Subcutaneous abdominal adipose tissue (tissue), 5 donors: ENCODE measurements around the gene LPAR5.

Experiments
- H3K27ac ChIP-seq: one replicate; pipeline ENCODE4 v1.7.0; 2013; ENCODE audit warnings: low read depth, mild to moderate bottlenecking, inconsistent platforms, low read length, moderate library complexity
- H3K27me3 ChIP-seq, 5 donors: one replicate each; pipeline ENCODE4 v1.7.0; 2013; ENCODE audit warnings: low read length in 5 of 5, inconsistent platforms in 1 of 5; ENCODE audit not compliant: control insufficient read depth in 5 of 5, insufficient read depth in 4 of 5
- H3K36me3 ChIP-seq, 5 donors: one replicate each; pipeline ENCODE4 v1.7.0; 2013; ENCODE audit warnings: low read length in 5 of 5; ENCODE audit not compliant: control insufficient read depth in 5 of 5, insufficient read depth in 5 of 5
- H3K4me1 ChIP-seq, 5 donors: one replicate each; pipeline ENCODE4 v1.7.0; 2013; ENCODE audit warnings: low read length in 5 of 5, mild to moderate bottlenecking in 3 of 5, moderate library complexity in 1 of 5; ENCODE audit not compliant: control insufficient read depth in 5 of 5, insufficient read depth in 5 of 5
- H3K4me3 ChIP-seq, 5 donors: one replicate each; pipeline ENCODE4 v1.7.0; 2013; ENCODE audit warnings: low read length in 5 of 5, low read depth in 1 of 5
- H3K9ac ChIP-seq, 5 donors: one replicate each; pipeline ENCODE4 v1.7.0; 2013; ENCODE audit warnings: low read length in 5 of 5, mild to moderate bottlenecking in 4 of 5, moderate library complexity in 3 of 5
- H3K9me3 ChIP-seq, 5 donors: one replicate each; pipeline ENCODE4 v1.7.0; 2013; ENCODE audit warnings: low read length in 5 of 5; ENCODE audit not compliant: control insufficient read depth in 5 of 5
- donor health status: healthy.
- donor health status: healthy.
- donor health status: healthy.
- donor health status: healthy.
- donor health status: healthy.

Gene LPAR5

DNA sequence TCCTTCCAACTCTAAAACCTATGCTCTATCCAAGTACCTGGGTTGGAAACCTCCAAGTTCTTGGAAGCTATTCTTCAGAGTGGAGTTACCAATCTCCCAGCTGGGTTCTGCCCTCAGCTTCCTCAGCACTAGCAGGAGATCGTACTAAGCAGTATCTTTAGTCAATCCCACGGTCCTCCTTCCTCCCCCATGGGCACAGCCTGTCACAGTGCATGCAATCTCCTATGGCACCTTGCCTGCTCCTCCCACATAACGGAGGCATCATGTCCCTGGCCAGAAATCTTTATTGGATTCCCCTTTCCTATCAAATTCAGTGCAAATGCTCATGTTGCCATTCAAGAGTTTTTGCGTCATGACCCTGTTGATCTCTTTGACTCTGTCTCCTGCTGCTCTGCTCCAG lies 5.4 kb upstream of the LPAR5 start:
- Histone ChIP-seq H3K27ac (no peak overlapping the region), H3K27me3 (peaks cover 0 to 9% (median 5%) of the 10 kb centered on the region in 5 donors), H3K4me3 (no peak overlapping the region), H3K9me3 (no peaks in the 10 kb centered on the region), H3K9ac (no peak overlapping the region), H3K4me1 (peaks cover 0 to 56% (median 7%) of the 10 kb centered on the region in 5 donors), H3K36me3 (no peaks in the 10 kb centered on the region)

DNA sequence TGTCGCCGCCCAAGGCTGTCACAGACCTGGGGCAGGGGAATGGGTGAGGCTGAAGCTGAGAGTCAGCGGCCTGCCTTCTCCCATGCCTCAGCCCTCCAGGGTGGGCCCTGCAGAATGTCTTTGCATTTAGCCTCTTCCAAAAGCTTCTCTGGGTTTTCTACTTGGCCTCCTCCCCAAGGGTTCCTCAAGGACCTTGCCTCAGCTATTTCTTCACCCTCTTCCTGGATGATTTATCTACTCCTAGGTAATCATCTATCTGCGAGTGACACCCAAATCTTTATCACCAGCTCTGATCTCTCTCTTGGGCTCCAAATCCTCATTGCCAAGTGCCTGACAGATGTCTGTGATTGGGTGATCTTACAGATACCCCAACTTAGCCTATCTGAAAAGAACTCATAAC lies 4.7 kb upstream of the LPAR5 start:
- H3K4me3 ChIP-seq: no peak overlapping the region
- H3K27me3 ChIP-seq: peaks cover 0 to 10% (median 5%) of the 10 kb centered on the region in 5 donors
- H3K9ac ChIP-seq: no peak overlapping the region
- H3K36me3 ChIP-seq: no peaks in the 10 kb centered on the region
- peaks cover 0 to 61% (median 7%) of the 10 kb centered on the region in 5 donors for H3K4me1 ChIP-seq
- H3K27ac ChIP-seq: no peak overlapping the region
- H3K9me3 ChIP-seq: no peaks in the 10 kb centered on the region

DNA sequence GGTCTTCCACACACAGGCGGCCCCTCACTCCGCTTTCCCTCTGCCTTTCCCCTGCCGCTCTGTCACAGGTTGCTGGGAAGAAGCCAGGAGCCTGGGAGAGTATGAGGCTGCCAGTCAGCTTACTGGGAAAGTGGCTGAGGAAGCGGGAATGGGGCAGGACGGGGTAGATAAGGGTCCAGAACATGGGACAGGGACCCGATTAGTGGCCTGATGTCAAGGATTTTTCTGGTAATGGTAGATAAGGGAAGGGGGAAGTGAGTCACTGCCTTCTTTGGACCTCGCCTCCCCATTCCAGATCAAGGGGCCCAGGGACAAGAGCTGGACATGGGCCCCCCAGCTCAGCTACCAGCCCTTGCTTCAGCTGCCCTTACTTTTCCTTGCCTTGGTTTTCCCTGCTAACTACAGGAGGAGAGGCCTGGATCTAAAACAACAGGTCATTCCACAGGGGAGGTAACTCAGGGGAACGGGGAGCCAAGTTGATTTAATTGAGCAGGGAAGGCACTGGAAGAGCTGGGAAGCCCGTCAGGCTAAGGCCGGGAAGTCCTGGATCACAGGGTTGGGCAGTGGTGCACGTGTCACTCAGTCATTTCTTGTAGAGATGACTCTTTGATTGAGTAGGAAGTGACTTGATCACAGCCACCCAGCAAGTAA lies 3.5 kb upstream of the LPAR5 start:
- no peak overlapping the region for H3K27ac ChIP-seq

DNA sequence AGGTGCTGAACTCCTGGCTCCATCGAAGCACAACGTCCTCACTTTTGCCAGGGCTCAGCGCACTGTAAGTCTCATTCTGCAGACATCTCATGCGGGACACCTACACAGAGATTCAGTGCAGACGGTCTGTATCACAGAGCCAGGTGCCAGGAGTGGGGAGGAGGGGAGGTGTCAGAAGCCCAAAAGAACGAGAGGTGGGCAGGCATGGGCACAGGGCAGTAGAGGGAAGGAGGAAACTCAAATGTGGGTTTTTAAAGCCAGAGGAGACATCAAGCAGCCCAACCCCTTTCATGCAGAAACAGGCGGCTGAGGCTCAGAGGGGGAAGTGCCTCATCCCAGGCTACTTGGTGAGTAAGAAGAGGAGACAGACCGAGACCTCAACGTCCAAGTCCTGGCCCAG lies 2.5 kb upstream of the LPAR5 start:
- Histone ChIP-seq H3K27me3 (peaks cover 0 to 10% (median 5%) of the 10 kb centered on the region in 5 donors), H3K4me1 (peaks cover 0 to 47% (median 4%) of the 10 kb centered on the region in 5 donors), H3K36me3 (no peaks in the 10 kb centered on the region), H3K27ac (no peak overlapping the region), H3K9ac (no peak overlapping the region), H3K9me3 (no peaks in the 10 kb centered on the region), H3K4me3 (no peak overlapping the region)

More for the DNA sequence above, 3.5 kb upstream of the LPAR5 start:
- Histone ChIP-seq H3K9ac (peak overlapping the region in 1 of 5 donors; percentile 30), H3K4me1 (peaks cover 0 to 52% (median 4%) of the 10 kb centered on the region in 5 donors), H3K27me3 (peaks cover 0 to 10% (median 5%) of the 10 kb centered on the region in 5 donors), H3K36me3 (no peaks in the 10 kb centered on the region), H3K4me3 (no peak overlapping the region), H3K9me3 (no peaks in the 10 kb centered on the region)

DNA sequence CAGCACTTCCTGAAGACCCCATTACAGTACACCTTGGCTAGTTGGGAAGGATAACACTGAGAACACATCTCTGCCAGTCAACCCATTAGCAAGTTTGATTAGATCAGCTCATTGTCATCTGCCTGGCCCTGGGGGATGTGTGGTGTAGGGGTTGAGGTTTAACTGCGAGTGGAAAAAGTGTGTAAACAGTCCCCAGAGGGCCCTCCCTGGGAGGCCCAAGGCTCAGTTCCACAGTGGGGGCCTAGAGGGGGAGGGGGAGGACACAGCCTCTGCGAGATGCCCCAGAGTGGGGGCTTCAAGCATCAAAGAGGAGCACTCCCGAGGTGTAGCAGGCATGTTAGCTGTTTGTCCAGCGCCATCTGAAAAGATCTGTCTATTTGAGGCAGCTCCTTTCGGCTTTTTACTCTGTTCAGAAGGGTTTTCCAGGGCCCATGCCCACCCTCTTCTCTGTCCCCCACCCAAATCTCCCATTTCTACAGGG lies 344 bp downstream of the LPAR5 start:
- H3K27me3 ChIP-seq: peaks cover 3 to 19% (median 8%) of the 10 kb centered on the region in 5 donors
- H3K9ac ChIP-seq: peak overlapping the region in 1 of 5 donors; percentile 41
- no peaks in the 10 kb centered on the region for H3K9me3 ChIP-seq
- no peaks in the 10 kb centered on the region for H3K36me3 ChIP-seq
- no peak overlapping the region for H3K4me3 ChIP-seq
- no peak overlapping the region for H3K27ac ChIP-seq
- peaks cover 0 to 63% (median 17%) of the 10 kb centered on the region in 5 donors for H3K4me1 ChIP-seq

DNA sequence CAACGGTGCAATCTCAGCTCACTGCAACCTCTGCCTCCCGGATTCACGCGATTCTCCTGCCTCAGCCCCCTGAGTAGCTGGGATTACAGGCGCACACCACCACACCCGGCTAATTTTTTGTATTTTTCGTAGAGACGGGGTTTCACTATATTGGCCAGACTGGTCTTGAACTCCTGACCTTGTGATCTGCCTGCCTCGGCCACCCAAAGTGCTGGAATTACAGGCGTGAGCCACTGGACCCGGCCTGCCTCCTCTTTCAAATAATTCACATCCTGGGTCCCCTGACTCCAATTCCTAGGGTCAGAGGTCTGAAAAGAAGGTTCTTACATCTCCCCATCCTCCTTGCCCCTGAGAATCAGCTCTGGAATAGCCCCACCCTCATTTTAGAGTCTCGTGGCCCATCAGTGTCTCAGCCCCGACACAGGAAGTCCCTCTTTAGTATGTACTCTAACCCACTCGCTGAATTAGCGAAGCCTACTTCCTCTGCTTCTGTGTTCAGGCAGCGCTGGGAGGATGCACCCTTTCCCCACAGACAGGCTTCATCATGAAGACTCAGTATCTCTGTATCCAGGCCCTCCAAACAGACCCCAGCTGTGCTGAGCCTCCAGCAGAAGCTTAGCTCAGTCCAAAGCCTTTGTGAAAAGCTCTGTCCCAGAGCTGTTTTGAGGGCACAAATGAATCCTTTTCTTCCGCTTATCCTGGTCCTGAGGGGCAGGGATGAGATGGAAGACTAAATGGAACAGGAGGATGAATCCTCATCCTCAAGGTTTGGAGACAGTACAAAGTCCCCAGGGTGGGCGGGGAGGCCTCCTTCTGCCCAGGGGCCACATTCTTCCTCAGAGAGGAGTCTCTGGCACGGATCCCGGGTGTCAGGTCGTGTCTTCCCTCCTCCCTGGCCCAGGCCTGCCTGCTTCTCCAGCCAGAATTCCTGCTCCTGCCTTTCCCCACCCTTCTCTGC lies 3.5 kb downstream of the LPAR5 start:
- no peak overlapping the region for H3K4me3 ChIP-seq
- H3K9ac ChIP-seq: no peak overlapping the region

DNA sequence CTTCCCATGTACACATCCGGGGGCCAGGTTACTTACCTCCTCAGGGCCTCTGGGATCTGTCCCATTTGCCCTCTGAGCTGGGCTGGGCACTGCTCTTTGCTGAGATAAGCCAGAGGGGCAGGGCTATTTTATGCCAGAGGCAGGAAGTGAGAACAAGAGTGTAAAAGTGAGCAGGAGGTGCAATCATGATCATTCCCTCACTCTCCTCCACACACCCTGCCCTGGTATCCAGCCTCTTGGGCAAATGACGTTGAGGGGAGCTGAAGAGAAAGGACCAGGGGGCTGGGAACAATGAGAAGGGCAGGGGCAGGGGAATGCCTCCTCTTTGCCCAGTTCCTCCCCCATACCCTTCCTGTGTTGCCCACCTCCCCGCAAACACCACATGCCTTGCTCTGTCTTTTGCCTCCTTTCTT lies 4.2 kb downstream of the LPAR5 start:
- Histone ChIP-seq H3K27me3 (peaks cover 0 to 16% (median 5%) of the 10 kb centered on the region in 5 donors), H3K36me3 (no peaks in the 10 kb centered on the region), H3K4me3 (no peak overlapping the region), H3K27ac (no peak overlapping the region), H3K4me1 (peaks cover 0 to 40% (median 8%) of the 10 kb centered on the region in 5 donors), H3K9ac (no peak overlapping the region), H3K9me3 (no peaks in the 10 kb centered on the region)

More for the DNA sequence above, 3.5 kb downstream of the LPAR5 start:
- Histone ChIP-seq H3K27ac (no peak overlapping the region), H3K9me3 (no peaks in the 10 kb centered on the region), H3K4me1 (peaks cover 0 to 41% (median 8%) of the 10 kb centered on the region in 5 donors), H3K27me3 (peaks cover 0 to 16% (median 5%) of the 10 kb centered on the region in 5 donors), H3K36me3 (no peaks in the 10 kb centered on the region)

DNA sequence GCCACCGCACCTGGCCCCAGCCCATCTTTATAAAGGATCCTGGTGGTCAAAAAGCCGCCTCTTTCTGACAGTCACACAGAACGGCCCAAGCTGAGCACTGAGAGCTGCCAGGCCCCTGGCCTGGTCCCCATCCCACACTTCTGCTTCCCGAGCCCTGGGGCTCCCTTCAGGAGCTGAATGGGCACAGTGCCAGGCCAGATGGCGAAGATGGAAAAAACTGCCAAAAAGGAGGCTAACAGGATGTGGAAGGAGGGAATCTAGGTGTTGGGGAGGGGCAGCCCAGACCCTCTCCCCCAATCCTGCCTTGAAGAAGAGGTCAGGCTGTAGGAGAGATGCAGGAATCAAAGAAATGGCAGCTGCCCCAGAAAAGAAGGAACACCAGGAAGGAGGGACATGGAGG lies 5.0 kb downstream of the LPAR5 start:
- Histone ChIP-seq H3K9me3 (no peaks in the 10 kb centered on the region), H3K27ac (no peak overlapping the region), H3K36me3 (no peaks in the 10 kb centered on the region), H3K4me3 (no peak overlapping the region), H3K4me1 (peaks cover 0 to 32% (median 6%) of the 10 kb centered on the region in 5 donors), H3K27me3 (peaks cover 0 to 13% (median 3%) of the 10 kb centered on the region in 5 donors), H3K9ac (no peak overlapping the region)

DNA sequence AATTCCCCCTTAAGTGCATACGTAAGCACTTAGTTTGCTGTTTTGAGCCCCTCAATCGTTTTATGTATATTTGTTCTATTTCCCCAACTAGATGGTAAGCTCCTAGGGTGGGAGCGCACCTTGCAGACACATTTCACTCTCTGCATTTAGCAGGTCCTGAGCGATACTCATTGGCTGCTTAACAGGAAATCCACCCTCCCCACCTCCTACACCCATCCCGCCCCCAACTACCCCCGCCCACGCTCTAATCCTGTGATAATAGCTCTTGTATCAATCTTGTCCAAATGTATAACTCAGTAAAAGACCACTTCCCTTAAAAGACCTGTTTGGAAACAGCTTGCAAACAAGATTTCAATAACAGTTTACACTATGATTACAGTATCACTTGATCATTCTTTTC lies 8.1 kb downstream of the LPAR5 start:
- H3K9me3 ChIP-seq: no peaks in the 10 kb centered on the region
- peaks cover 0 to 36% (median under 1%) of the 10 kb centered on the region in 5 donors for H3K4me1 ChIP-seq
- H3K27ac ChIP-seq: no peak overlapping the region
- no peaks in the 10 kb centered on the region for H3K36me3 ChIP-seq
- no peak overlapping the region for H3K4me3 ChIP-seq
- no peak overlapping the region for H3K9ac ChIP-seq
- H3K27me3 ChIP-seq: peaks cover 0 to 13% (median 3%) of the 10 kb centered on the region in 5 donors
